NCI-H510A treated with DMSO at 0.1 percent for 48 hours (cell line): ENCODE results near the gene SET.
"Not testable (repeated sequence)": the region's sequence is repeated elsewhere in the genome, so short reads cannot be mapped to it uniquely, and the experiment has no call there.

ENCODE experiments used
- DNase-seq: peaks from one replicate; lab custom pipeline; 2025; lab: John Stamatoyannopoulos, UW

SET gene, protein sequence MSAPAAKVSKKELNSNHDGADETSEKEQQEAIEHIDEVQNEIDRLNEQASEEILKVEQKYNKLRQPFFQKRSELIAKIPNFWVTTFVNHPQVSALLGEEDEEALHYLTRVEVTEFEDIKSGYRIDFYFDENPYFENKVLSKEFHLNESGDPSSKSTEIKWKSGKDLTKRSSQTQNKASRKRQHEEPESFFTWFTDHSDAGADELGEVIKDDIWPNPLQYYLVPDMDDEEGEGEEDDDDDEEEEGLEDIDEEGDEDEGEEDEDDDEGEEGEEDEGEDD

DNA sequence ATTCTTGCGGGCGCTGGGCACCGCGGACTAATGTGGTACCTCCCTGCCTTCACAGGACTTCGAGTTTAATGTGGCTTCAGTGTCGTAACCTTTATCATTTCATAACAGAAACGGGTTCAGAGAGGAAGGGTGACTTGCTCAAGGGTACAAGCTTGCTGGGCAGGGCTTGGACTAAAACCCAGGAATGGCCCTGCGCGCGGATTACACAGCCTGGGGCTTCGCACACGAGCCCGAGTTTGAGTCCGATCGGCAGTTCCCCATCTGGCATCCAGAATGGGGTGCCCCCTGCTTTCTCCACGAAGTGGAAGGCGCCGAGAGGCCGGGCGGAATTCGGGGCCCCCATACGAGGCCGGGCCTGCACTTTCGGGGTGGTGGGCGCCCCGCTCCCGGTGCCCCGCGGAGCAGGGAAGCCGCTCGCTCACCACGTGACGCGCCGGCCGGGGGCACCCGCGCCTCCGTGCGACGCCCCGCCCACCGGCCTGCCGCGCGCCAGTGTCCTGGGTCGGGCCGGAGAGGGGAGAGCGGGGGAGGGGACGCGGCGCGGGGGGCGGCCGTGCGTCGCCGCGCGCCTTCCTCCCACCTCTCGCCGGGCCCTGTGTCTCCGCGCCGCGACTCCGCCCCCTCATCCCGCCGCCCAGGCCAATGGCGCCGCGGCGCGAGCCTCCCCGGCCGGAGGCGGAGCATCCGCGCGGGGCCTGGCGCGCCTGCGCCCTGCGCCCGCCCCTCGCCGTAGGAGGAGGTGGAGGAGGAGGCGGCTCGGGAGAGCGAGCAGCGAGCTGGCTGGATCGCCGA is at the start of gene SET:
Gene SET, plus strand, starts transcription at position 722 of the 792 bp plus-strand sequence. CDS start 361 bp downstream, outside the sequence.
- DNase-seq: peak; percentile 94

DNA sequence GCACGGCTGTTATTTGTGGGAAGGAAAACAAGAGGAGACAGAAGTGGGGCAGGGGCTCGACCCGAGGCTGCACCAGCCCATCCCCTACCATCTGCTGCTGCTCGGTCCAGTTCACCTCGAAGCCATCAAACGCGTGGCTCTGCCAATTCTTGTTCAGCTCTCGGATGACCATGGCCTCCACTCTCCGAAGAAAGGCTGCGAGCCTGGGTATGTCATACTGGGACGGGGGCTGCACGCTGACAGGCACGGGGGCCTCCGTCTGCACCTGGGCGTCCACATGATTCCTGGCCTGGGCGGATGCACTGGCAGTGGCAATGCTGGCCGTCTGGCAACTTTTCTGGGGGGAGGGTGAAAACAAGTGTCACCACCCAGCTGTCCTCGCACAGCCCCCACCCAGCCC is 48.4 kb upstream of the SET start:
- no peak for DNase-seq

DNA sequence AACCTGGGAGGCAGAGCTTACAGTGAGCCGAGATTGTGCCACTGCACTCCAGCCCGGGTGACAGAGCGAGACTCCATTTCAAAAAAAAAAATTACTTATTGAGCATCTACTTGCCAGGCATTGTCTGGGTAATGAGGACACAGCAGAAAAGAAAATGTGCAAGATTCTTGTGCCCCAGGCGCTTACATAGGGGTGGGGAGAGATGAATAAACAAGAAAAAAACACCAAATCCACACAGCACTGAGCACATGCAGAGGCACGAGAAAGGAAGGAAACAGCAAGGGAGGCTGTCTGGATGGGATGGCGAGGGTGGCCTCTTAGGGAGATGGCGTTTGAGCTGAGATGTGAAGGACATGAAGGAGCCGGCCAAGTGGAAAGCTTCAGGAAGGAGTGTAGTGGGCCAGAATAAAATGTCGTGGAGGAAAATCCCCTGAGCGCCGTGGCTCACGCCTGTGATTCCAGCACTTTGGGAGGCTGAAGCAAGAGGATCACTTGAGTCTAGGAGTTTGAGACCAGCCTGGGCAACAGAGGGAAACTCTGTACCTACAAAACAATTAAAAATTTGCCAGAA is 46.3 kb upstream of the SET start:
- DNase-seq: no peak

DNA sequence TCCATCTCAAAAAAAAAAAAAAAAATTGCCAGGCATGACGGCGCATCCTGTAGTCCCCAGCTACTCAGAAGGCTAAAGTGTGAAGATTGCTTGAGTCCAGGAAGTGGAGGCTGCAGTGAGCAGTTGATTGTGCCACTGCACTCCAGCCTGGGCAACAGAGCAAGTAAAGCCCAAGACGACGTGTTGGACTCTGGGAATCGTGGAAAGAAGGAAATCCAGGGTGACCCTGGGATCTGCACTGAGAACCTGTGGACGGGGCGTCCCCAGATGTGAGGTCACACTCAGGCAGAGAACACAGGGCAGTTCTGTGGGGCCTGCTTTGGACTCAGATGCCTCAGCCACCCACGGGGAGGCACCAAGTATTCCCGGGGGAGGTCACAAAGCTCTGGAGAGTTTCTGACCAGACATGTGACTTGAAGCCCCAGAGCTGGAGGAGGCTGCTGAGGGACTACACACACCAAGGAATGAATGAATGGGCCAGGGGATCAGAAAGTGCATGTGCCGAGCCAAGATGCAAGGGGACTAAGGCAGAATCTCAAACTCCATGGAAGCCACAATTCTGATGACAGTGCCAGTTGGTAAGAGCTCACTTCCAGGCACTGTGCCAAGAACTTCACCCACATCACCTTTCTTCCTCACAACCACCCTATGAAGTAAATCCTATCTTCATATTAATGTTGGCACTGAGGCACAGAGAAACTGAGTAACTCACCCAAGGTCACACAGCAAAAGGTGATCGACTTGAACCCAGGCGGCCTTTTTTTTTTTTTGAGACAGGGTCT is 45.3 kb upstream of the SET start:
- DNase-seq: no peak

DNA sequence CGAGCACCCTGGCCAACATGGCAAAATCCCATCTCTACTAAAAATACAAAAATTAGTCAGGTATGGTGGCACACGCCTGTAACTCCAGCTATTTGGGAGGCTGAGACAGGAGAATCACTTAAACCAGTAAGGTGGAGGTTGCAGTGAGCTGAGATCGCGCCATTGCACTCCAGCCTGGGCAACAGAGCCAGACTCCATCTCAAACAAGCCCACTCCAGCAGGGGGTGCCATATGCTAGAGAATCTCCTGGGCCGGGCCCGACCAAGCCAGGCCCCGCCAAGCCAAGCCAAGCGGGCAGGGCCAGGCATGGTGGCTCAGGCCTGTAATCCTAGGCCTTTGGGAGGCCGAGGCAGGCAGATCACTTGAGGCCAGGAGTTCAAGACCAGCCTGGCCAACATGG is 40.8 kb upstream of the SET start:
- not testable (repeated sequence) for DNase-seq

DNA sequence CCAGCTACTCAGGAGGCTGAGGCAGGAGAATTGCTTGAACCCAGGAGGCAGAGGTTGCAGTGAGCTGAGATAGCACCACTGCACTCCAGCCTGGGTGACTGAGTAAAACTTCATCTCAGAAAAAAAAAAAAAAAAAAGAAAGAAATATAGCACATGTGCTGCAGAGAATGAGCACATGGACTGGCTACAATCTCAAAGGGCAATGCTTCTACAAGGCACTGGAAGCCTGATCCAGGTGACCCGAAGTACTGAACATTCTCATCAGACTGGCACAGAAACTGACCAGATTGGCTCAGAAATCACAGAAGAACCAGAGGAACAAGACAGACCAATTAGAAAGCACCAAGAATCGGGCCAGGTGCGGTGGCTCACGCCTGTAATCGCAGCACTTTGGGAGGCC is 37.2 kb upstream of the SET start:
- DNase-seq: no peak

DNA sequence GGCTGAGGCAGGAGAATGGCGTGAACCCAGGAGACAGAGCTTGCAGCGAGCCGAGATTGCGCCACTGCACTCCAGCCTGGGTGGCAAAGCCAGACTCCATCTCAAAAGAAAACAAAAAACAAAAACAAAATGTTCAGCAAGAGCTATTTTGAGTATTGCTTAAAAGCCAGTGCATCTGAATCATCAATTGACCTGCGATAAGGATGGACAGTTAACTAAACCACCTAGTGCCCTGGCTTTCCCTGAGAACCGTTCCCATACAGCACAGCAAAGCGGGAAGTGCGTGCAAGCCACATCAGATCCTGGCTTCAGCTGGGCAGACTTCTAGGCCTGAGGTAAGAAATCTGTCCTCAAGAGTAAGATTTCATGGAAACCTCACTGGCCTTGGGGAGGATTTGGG is 35.1 kb upstream of the SET start:
- no peak for DNase-seq

DNA sequence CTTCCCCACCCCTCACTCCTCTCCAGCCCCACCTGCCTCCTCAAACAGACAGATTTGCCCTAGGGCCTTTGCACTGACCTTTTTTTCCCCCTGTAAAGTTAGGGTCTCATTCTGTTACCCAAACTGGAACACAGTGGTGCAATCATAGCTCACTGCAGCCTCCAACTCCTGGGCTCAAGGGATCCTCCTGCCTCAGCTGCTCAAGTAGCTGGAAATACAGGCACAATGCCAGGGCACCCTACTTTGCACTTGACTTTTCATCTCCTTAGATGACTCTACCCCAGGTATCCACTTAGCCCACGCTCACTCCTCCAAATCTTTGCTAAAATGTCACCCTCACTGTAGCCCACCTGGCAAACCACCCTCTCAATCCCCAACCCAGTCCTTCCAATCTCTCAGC is 34.5 kb upstream of the SET start:
- no peak for DNase-seq

DNA sequence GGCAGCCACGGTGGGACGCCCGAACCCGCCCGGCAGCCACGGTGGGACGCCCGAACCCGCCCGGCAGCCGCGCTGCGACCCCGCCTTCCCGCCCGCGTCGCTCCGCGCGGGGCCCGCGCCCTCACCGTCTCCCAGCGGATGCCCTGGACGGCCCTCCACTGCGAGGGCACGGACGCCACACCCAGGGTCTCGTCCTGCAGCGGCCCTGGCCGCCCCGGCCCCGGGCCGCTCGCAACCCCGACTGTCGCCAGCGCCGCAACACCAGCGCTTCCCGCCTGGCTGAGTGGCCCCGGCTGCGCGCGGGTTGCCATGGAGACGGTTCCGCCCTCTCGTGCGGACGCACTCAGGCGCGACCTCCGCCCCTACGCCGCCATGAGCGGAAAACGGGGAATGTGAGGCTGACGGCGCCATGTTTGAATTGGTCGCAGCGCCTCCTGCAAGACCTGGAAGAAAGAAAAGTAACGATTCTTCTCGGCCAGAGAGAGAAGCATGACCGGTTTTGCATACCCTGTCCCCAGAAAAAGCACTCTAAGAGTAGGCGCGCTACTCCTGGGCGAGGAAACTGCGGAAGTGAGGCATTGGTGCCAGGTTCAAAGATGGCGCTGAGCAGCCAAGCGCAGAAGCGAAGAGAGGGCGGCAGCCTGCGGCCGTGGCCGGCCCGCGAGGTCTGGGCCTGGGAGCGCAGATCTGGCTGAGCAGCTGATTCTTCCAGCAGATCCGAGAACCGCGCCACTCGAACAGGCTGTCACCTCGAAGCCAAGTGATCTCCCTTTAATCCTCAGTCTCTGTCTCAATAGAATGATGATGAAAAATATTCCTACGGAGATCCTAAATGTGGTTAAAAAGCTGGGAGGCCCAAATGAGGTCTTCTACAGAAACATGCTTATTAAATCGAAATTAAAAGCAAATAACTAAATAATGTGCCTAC is 32.3 kb upstream of the SET start, which contains the start of gene DYNC2I2:
Gene DYNC2I2, minus strand, starts transcription at position 432 of the 928 bp plus-strand sequence. Its CDS starts 121 bp downstream, at position 311.
- DNase-seq: peak; percentile 86

DNA sequence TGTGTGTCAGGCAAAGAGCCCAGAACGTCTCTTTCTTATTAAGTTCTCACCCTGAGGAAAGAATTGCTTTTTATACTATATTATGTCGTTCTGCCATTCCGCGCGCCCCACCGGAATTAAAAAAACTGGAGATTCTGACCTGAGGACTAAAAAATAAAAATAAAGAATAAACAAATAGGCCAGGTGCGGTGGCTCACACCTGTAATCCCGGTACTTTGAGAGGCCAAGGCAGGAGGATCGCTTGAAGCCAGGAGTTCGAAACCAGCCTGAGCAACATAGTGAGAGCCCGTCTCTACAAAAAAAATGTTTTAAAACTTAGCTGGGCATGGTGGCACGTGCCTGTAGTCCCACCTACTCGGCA is 31.7 kb upstream of the SET start:
- DNase-seq: no peak

DNA sequence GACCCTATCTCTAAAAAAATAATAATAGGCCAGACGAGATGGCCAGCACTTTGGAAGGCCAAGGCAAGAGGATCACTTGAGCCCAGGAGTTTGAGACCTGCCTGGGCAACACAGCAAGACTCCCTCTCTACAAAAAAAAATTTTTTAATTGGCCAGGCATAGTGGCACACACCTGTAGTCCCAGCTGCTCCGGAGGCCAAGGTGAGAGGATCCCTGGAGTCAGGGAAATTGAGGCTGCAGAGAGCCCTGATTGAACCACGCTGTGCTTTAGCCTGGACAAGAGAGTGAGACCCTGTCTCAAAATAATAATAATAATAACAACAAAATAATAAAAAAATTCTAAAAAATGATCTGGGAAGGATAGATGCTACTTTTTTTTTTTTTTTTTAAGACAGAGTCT is 31.2 kb upstream of the SET start:
- no peak for DNase-seq

DNA sequence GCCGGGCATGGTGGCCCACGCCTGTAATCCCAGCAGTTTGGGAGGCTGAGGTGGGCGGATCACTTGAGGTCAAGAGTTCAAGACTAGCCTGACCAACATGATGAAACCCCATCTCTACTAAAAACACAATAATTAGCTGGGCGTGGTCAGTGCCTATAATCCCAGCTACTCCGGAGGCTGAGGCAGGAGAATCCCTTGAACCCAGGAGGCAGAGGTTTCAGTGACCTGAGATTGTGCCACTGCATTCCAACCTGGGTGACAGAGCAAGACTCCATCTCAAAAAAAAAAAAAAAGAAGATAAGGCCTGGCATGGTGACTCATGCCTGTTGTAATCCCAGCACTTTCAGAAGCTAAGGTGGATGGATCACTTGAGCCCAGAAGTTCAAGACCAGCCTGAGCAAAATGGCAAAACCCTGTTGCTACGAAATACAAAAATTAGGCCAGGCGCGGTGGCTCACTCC is 22.5 kb upstream of the SET start:
- DNase-seq: not testable (repeated sequence)

DNA sequence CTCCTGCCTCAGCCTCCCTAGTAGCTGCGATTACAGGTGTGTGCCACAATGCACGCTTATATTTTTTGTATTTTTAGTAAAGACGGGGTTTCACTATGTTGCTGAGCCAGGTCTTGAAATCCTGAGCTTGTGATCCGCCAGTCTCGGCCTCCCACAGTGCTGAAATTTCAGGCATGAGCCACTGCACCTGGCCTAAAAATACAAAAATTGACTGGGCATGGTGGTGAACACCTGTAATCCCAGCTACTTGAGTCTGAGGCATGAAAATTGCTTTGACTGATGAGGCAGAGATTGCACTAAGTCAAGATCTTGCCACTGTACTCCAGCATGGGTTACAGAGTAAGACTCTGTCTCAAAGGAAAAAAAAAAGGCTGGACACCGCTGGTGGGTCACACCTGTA is 19.2 kb upstream of the SET start:
- no peak for DNase-seq

DNA sequence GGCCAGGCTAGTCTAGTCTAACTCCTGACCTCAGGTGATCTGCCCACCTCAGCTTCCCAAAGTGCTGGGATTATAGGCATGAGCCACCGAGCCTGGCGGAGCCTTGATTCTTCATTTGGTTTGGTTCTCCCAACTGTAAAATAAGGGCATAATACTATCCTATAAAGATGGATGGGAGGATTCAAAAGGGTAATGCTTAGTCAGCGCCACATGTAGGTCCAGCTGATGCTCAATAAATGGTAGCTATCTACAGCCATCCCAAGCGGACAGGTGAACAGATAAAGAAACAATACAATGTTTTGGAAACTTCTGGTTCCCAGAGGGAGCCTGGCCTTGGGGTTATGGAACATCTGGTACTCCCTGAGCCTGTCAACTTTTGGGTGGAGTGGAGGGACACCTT is 13.6 kb upstream of the SET start:
- no peak for DNase-seq

DNA sequence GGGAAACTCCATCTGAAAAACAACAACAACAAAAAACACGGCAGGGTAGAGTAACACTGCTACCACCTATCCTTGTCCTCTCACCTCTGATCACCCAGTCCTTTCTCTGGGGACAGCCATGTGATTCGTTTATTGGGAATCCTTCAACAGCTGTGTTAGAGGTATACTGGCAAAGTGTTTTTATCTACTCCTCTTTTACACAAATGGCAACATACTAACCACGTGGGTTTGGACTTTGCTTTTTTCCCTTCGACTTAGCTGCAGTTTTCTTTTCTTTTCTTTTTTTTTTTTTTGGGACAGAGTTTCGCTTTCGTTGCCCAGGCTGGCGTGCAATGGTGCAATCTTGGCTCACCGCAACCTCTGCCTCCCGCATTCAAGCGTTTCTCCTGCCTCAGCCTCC is 11.2 kb upstream of the SET start:
- DNase-seq: no peak

DNA sequence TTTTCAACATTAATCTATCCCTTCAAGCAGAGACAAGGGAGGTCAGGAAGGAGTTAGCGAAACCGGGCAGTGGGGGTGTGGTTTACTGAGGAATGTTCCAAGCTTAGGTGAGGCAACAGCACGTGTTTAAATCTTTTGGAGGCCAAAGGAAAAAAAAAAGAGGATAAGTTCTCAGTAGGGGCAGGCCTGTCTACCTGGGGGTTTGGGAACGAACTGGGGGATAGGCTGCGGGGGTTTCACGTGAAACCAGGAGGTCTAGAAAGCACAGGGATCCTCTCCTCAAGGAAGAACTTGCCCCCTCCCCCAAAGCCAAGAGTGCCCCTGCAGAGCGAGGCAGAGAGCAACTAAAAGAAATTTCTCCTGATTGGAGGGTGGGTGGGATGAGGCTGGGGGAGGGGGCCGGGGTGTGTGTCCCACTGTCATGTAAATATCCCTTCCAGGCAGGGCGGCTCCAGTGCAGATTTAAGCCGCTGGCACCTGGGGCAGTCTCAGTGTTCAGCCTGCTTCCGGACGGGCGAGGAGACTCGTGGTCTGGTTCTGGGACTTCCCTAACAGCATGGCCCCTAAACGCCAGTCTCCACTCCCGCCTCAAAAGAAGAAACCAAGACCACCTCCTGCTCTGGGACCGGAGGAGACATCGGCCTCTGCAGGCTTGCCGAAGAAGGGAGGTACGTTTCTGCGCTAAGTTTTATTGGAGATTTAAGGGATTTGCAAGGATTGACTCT is 5.5 kb upstream of the SET start:
- peak; percentile 38 for DNase-seq

DNA sequence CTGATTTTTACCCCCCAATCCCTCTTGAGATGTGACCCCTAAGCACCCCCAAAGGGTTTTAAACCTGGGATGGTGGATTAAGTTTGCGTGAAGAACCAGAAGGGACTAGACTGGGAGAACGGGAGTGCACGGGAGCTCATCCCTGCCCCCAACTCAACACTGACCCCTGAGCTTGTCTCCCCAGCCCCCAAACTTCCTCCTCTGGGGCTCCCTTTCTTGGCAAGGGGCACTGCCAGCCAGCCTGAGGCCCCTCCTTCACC is 5.0 kb upstream of the SET start:
- no peak for DNase-seq

DNA sequence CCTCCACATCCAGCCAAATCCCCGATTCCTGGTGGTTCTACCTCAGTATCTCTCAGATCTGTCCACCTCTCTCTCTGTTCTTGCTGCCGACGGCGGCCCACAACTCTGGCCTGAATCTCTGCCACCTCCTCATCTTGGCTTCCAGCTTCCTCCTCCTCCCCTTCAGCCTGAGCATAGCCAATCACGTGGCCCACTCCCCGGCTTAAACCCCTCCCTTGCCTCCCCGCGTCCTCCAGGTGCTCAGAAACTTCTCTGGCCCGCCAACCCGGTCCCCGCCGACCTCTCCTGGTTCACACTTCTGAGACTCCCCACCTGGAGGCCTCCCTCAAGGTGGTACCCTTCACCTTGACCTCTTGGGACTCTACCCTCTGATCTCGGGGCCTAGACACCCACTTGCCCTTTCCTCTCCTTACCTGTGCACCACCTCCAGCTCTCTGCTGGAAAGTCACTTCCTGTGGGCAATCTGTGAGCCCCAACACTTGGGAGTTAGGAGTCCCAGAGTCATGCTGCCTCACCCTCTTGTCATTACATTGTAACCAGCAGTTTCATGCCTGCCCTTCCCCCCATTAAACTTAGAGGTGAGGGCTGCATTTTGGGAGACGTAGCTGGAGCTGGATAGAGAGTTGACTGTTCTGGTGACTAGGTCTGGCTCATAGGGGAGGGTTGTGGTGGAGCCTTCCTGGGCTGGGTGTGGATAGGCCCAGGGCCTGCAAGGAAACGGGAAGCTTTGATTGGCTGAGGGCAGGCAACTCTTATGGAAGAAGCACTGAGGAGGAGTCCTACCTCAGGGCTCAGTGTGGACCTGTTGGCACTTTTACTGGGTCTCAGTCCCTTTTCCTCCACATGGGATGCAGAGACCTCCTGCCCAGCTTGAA is 4.5 kb upstream of the SET start:
- DNase-seq: peak; percentile 92

DNA sequence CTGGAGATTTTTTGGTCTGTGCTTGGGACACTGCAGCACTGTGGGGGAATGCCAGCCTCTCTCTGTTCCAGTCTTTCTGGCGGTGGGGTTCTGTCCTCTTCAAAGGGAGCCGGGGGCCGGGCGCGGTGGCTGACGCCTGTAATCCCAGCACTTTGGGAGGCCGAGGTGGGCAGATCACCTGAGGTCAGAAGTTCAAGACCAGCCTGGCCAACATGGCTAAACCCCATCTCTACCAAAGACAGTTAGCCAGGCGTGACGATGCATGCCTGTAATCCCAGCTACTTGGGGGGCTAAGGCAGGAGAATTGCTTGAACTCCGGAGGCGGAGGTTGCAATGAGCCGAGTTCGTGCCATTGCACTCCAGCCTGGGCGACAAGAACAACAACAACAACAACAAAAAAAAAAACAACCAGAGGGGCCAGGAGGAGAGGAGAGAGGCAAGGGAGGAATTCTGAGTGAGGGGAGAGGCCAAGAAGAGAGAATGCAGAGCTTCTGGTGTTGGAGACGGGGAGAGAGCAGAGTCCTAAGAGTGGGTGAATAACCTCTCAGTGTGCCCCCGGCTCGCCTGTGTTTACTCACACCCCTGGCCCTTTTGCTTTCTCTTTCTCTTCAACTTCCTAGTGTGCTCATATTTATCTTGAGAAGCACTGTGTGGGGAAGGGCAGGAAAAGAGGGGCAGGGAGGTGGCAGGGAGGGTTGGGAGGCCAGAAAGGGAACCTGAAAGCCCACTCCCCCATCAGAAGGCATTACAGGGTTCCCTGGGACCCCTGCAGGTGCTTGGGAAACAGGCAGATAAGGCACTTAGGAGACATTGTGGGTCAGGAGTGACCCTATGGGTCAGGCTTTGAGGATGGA is 3.2 kb upstream of the SET start:
- no peak for DNase-seq
